Breast epithelium (tissue), 3 donors: ENCODE results near the gene DNAI7.

Experiments used
- POLR2A ChIP-seq: fragments of 450-650 bp; IDR thresholded peaks from one replicate; pipeline ENCODE4 v1.6.1; 2016; ENCODE audit warnings: antibody characterized with exemption, mild to moderate bottlenecking, moderate library complexity
- TF ChIP-seq, protein P1 (sequence below), 3 donors: fragments of 450-650 bp; IDR thresholded peaks; one replicate each; pipeline ENCODE4 v1.5.1; 2016 to 2017; ENCODE audit warnings: antibody characterized with exemption in 3 of 3, mild to moderate bottlenecking in 3 of 3, moderate library complexity in 3 of 3

DNA sequence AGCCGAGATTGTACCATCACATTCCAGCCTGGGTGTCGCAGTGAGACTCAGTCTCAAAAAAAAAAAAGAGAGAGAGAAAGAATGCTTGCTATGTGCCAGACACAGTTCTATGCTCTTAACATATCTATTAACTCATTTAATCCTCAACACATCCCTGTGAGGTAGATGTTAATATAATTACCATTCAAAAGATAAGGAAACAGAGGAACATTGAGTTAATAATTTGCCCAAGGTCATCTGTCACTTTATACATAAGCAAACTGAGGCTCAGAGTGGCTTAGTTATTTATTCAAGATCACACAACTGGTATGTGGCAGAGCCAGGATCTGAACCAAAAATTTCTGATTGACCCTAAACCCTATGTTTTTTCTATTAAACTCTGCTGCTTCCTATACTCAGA lies 129.9 kb downstream of the DNAI7 start:
- TF ChIP-seq, protein P1, sequence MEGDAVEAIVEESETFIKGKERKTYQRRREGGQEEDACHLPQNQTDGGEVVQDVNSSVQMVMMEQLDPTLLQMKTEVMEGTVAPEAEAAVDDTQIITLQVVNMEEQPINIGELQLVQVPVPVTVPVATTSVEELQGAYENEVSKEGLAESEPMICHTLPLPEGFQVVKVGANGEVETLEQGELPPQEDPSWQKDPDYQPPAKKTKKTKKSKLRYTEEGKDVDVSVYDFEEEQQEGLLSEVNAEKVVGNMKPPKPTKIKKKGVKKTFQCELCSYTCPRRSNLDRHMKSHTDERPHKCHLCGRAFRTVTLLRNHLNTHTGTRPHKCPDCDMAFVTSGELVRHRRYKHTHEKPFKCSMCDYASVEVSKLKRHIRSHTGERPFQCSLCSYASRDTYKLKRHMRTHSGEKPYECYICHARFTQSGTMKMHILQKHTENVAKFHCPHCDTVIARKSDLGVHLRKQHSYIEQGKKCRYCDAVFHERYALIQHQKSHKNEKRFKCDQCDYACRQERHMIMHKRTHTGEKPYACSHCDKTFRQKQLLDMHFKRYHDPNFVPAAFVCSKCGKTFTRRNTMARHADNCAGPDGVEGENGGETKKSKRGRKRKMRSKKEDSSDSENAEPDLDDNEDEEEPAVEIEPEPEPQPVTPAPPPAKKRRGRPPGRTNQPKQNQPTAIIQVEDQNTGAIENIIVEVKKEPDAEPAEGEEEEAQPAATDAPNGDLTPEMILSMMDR (IDR thresholded peaks at IDR 0.05): no peak
- TF ChIP-seq POLR2A: no peak
